OCI-LY7 (cell line): ENCODE results near the gene HEXB.

Experiments
- CTCF ChIP-seq: fragments of 200-600 bp; sonication (generic); conservative IDR thresholded peaks from 2 replicates; pipeline ENCODE4 v1.5.1; 2014; ENCODE audit warnings: mild to moderate bottlenecking, antibody characterized with exemption, low read length, moderate library complexity, mixed read lengths
- EZH2phosphoT487 ChIP-seq: fragments of 200-600 bp; sonication (generic); IDR thresholded peaks from 2 replicates; pipeline ENCODE4 v1.6.1; 2018; ENCODE audit warnings: low read depth, borderline replicate concordance, mild to moderate bottlenecking, mixed run types, antibody characterized with exemption, low read length, moderate library complexity, mixed read lengths

GRCh38 chr5:74649421-74649973 lies 35.5 kb upstream of the HEXB start:
- TF ChIP-seq CTCF: no peak
- no peak for TF ChIP-seq EZH2phosphoT487
